Osteocyte (in vitro differentiated cells): ENCODE data around the gene YPEL3. TPM values are rescaled to one million over a fixed set of nuclear protein-coding genes. Genes with fewer than 3 reads are reported as not detected.

Experiments
- DNase-seq: peaks from one replicate; pipeline ENCODE4 v3.0.0; 2021; ENCODE audit warnings: mixed read lengths; ENCODE audit not compliant: unreplicated experiment; ENCODE audit errors: extremely low spot score
- H3K27ac Mint-ChIP-seq: one replicate; pipeline ENCODE4 v1.8.0; 2021; ENCODE audit warnings: mild to moderate bottlenecking, mixed read lengths; ENCODE audit not compliant: unreplicated experiment
- H3K27me3 Mint-ChIP-seq: one replicate; pipeline ENCODE4 v1.8.0; 2021; ENCODE audit warnings: mixed read lengths; ENCODE audit not compliant: unreplicated experiment
- H3K36me3 Mint-ChIP-seq: one replicate; pipeline ENCODE4 v1.8.0; 2021; ENCODE audit warnings: mixed read lengths; ENCODE audit not compliant: unreplicated experiment
- H3K4me1 Mint-ChIP-seq: one replicate; pipeline ENCODE4 v1.8.0; 2021; ENCODE audit warnings: mixed read lengths; ENCODE audit not compliant: unreplicated experiment
- H3K4me3 Mint-ChIP-seq: one replicate; pipeline ENCODE4 v1.8.0; 2021; ENCODE audit warnings: mild to moderate bottlenecking, moderate library complexity, mixed read lengths; ENCODE audit not compliant: unreplicated experiment
- H3K9me3 Mint-ChIP-seq: one replicate; pipeline ENCODE4 v1.8.0; 2021; ENCODE audit warnings: mixed read lengths; ENCODE audit not compliant: unreplicated experiment
- CTCF ChIP-seq: fragments of 200-600 bp; sonication (generic); IDR thresholded peaks from 2 replicates; pipeline ENCODE4 v1.5.0; 2021; ENCODE audit warnings: antibody characterized with exemption, mild to moderate bottlenecking, moderate library complexity
- total RNA-seq: library from RNA; stranded (reverse); gene quantifications from 2 replicates; pipeline ENCODE4 v1.2.1, GENCODE V29; 2021

Gene YPEL3
- total RNA-seq, 1 donor from 2014 or later = 93.3 TPM

GRCh38 chr16:30065102-30065942 is 30.7 kb downstream of the YPEL3 start, which contains the start of gene ALDOA:
Gene ALDOA (plus strand): TSS chr16:30065760. CDS start chr16:30066898, 1,138 bp downstream.
- H3K36me3 Mint-ChIP-seq = peaks cover 27% of the 10 kb centered on the region
- peak within 1 kb of the TSS; percentile 91 for H3K4me3 Mint-ChIP-seq
- no peaks in the 10 kb centered on the region for H3K9me3 Mint-ChIP-seq
- DNase-seq = peak; percentile 99
- no peak for TF ChIP-seq CTCF
- no peaks in the 10 kb centered on the region for H3K27me3 Mint-ChIP-seq
- peaks cover 36% of the 10 kb centered on the region for H3K4me1 Mint-ChIP-seq
- peak within 1 kb of the TSS; percentile 99 for H3K27ac Mint-ChIP-seq

- H3K27ac Mint-ChIP-seq = peak overlapping the region; percentile 99
- no peaks in the 10 kb centered on the region for H3K9me3 Mint-ChIP-seq
- TF ChIP-seq CTCF = no peak
- H3K36me3 Mint-ChIP-seq = peaks cover 22% of the 10 kb centered on the region
- H3K4me1 Mint-ChIP-seq = peaks cover 34% of the 10 kb centered on the region
- no peaks in the 10 kb centered on the region for H3K27me3 Mint-ChIP-seq
- H3K4me3 Mint-ChIP-seq = peak overlapping the region; percentile 91
- DNase-seq = no peak
Observed at GRCh38 chr16:30064729-30065101, 31.3 kb downstream of the YPEL3 start.

- no peak for DNase-seq
- peak; percentile 37 for TF ChIP-seq CTCF
- Mint-ChIP-seq H3K4me1 (peaks cover 31% of the 10 kb centered on the region), H3K36me3 (peaks cover 17% of the 10 kb centered on the region), H3K4me3 (peak overlapping the region; percentile 91), H3K27me3 (no peaks in the 10 kb centered on the region), H3K27ac (peak overlapping the region; percentile 99), H3K9me3 (no peaks in the 10 kb centered on the region)
Observed at GRCh38 chr16:30063893-30064728, 31.9 kb downstream of the YPEL3 start.

- Mint-ChIP-seq H3K36me3 (peaks cover 11% of the 10 kb centered on the region), H3K4me1 (peaks cover 28% of the 10 kb centered on the region), H3K27ac (peak overlapping the region; percentile 99), H3K9me3 (no peaks in the 10 kb centered on the region), H3K27me3 (no peaks in the 10 kb centered on the region), H3K4me3 (peak overlapping the region; percentile 91)
- DNase-seq = no peak
- no peak for TF ChIP-seq CTCF
Observed at GRCh38 chr16:30063278-30063892, 32.6 kb downstream of the YPEL3 start.
